Rectal smooth muscle tissue (tissue), 1 donor: Measurements from ENCODE around the gene ARHGAP28.

Experiments
- H3K27ac ChIP-seq: one replicate; pipeline ENCODE4 v1.7.0; 2013; ENCODE audit warnings: low read depth, low read length, inconsistent platforms
- H3K27me3 ChIP-seq: one replicate; pipeline ENCODE4 v1.7.0; 2013; ENCODE audit warnings: low read length; ENCODE audit not compliant: control insufficient read depth, insufficient read depth
- H3K36me3 ChIP-seq: one replicate; pipeline ENCODE4 v1.7.0; 2013; ENCODE audit warnings: low read length; ENCODE audit not compliant: control insufficient read depth, insufficient read depth
- H3K4me1 ChIP-seq: one replicate; pipeline ENCODE4 v1.7.0; 2013; ENCODE audit warnings: low read length; ENCODE audit not compliant: control insufficient read depth, insufficient read depth
- H3K4me3 ChIP-seq: one replicate; pipeline ENCODE4 v1.7.0; 2013; ENCODE audit warnings: low read length
- H3K9ac ChIP-seq: one replicate; pipeline ENCODE4 v1.7.0; 2013; ENCODE audit warnings: low read length

ARHGAP28 gene

DNA sequence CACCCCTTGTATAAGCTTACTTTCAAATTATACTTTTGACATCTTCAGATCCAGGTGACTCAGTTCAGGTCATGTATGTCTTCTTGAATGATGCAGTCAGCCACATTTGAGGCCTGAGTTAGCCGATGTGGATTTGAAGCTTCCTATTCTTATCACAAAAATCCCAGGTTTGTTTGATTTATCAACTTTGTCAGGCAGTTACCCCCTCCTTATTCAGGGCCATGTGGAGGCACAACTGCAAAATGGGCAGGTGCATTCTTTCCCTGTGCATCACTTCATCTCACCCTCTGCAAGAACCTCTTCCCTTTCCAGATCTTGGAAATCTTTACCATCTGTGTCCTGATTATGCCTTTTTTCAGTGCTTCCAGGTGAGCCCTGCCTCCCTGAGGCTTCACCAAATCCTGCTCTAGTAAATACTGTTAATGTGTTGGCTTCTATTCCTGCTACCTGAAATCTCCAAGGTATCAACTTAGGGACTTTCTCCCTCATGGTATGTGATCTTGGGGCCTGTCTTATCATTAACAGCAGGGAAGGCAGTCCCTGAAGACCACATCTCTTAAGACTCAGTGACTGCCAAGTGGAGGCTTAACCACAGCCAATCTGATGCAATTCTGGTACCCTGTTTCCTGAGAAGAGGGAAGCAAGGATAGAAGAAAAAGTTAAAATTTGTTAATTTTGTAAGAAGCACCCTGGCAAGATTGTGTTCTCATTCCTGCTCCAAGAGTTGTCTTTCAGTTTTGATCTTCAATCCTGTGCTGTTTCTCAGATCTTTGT lies 9.4 kb upstream of the ARHGAP28 start:
- Histone ChIP-seq H3K4me1 (no peaks in the 10 kb centered on the region), H3K27ac (no peak overlapping the region), H3K9ac (no peak overlapping the region), H3K4me3 (no peak overlapping the region), H3K36me3 (no peaks in the 10 kb centered on the region), H3K27me3 (no peaks in the 10 kb centered on the region)

DNA sequence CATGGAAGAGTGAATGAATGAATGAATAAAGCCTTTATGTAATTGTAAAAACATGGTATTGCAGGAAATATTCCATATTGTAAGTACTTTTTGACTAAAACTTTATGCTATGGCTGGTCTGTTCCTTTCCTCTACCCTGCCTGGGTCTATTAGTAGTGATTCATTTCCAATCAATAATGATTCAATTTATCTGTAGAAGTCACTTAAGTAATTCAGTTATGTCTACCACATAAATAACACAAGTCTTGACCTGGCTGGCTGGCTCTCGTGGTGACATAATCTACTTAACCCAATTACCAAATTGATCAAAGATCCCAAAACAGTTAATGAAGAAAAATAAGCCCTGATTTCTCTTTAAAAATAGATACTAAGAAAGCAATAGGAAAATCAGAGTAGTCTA lies 7.8 kb upstream of the ARHGAP28 start:
- Histone ChIP-seq H3K27ac (no peak overlapping the region), H3K9ac (no peak overlapping the region), H3K27me3 (no peaks in the 10 kb centered on the region), H3K4me3 (no peak overlapping the region), H3K36me3 (no peaks in the 10 kb centered on the region), H3K4me1 (no peaks in the 10 kb centered on the region)

DNA sequence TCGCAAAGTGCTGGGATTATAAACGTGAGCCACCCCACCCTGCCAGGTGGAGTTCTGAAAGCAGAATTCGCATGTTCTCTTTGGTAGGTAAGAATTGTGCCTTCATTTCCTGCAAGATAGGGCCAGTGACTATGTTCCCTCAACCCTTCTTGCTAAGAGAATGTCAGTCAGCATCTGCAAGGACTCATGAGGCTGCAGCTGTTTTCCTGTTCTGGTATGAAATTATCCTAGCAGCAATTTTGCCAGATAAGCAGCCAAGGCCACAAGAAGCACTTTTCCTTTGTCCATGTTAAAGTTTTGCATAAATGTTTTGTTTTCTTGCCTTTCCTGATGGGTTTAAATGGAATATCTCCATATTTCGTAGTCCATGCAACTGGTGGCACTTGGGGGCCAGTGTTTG lies 6.8 kb upstream of the ARHGAP28 start:
- Histone ChIP-seq H3K9ac (no peak overlapping the region), H3K27me3 (no peaks in the 10 kb centered on the region), H3K27ac (no peak overlapping the region), H3K36me3 (no peaks in the 10 kb centered on the region), H3K4me3 (no peak overlapping the region), H3K4me1 (no peaks in the 10 kb centered on the region)

DNA sequence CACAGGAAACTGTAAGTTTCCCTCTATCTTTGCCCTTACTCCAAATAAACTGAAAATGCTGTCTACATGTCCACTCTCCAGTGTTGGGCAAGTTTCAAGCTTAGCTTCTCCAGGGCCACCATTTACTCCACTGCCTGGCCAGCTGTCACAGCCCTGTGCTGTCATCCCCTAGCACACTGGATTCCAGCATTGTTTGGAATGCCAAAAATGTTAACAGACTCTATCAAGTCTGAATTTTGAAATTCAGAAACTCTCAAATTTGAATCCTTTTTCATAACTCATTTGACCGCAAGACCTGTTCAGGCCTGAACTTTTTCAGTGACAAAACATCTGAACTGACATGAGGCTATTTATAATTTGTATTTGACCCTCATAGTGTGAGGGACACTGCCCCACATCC lies 5.2 kb upstream of the ARHGAP28 start:
- Histone ChIP-seq H3K36me3 (no peaks in the 10 kb centered on the region), H3K4me3 (no peak overlapping the region), H3K27me3 (no peaks in the 10 kb centered on the region), H3K4me1 (no peaks in the 10 kb centered on the region), H3K27ac (no peak overlapping the region), H3K9ac (no peak overlapping the region)

DNA sequence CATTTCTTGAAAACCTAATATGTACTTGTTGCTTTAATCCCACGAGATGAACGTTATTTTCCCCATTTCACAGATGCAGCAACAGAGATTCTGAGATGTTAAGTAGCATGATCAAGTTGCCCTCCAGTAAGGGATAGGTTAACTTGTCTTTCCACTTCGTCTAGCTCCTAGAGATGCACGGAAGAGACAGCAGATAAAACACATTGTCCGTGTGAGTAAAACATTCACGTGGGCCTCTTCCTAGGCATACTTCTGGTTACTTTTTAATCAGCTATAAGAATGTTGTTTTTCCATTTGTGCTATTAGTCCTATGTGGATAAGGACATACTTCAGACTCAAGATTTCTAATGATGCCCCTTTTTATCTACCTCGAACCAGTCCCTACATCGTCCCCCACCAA lies 1.2 kb upstream of the ARHGAP28 start:
- H3K9ac ChIP-seq: no peak overlapping the region
- H3K27me3 ChIP-seq: no peaks in the 10 kb centered on the region
- H3K36me3 ChIP-seq: no peaks in the 10 kb centered on the region
- H3K4me3 ChIP-seq: no peak overlapping the region
- peak overlapping the region; percentile 80 for H3K27ac ChIP-seq
- H3K4me1 ChIP-seq: peaks cover 3% of the 10 kb centered on the region

DNA sequence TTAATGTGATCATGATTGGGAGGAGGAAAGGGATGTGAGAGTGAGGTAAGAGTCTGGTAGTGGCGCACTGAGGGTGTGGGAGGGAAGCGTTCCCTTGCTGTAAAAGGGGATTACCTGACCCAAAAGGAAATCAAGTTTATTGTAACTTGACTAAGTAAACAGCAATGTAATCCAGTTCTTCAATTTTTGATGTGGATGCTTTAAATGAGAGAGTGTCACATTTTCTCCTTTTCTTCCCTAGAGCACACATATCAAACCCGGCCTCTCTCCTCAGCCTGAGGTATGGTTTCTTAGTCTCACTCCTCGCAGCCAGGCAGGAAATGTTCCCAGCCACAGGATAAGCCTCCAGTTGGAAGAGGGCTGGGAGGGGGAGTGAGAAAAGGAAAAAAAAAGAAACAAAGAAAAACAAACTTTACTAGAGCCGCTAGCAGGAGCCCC lies 688 bp upstream of the ARHGAP28 start:
- Histone ChIP-seq H3K27ac (peak overlapping the region; percentile 80), H3K9ac (no peak overlapping the region), H3K4me3 (peak overlapping the region; percentile 87), H3K4me1 (peaks cover 3% of the 10 kb centered on the region), H3K36me3 (no peaks in the 10 kb centered on the region), H3K27me3 (no peaks in the 10 kb centered on the region)

DNA sequence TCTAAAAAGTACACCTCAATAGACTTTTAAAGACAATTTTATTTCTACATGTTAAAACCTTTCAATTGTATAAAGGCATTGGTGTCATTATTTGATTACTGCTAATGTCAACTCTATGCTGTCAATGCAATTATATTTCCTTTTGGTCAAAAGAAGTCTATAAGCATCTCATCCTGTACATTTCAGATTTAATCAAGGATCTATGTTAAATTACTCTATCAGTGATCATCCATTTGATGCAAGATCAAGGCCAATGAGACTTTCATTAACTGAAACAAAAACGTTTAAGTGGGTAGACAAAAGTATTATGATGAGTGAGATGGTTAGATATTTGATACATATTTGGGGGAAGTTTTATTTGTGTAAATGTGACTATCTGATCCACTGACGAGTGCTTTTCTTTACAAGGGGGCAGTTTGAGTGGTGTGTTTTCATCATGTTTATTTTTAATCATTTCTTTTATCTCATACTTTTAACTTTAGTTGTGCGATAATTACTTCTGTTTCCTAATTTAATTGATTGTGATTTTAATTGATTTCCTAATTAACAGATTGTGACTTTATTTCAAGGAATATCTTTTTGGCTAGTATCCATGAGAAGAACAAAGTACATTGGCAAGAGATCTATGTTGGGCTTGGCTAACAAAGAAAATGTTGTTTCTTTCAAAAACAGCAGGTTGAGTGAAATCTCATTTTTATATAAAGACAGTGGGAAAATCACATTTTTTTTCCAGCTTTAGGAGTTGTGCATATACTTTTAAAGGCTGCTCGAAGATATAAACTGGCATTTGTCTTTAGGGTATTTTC lies 1.1 kb downstream of the ARHGAP28 start:
- Histone ChIP-seq H3K4me3 (peak overlapping the region; percentile 87), H3K9ac (no peak overlapping the region), H3K27ac (peak overlapping the region; percentile 80), H3K27me3 (no peaks in the 10 kb centered on the region), H3K4me1 (peaks cover 3% of the 10 kb centered on the region), H3K36me3 (no peaks in the 10 kb centered on the region)

DNA sequence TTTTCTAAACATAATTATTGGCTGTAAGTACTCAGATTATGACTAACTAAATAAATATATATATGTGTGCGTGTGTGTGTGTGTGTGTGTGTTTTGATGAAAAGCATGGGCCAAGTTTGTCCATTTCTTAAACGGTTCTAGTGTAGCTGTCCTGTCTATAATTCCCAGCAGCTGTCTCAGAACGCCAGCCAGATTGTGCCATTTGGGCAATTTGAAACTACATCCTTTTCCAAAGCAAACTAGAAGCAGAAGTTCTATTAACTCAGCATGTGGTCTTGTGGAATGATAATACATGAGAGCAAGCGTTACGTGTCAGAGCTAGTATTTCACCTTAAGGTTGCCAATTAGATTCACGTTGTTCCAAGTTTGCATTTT lies 1.7 kb downstream of the ARHGAP28 start:
- Histone ChIP-seq H3K27me3 (no peaks in the 10 kb centered on the region), H3K27ac (no peak overlapping the region), H3K4me1 (peaks cover 3% of the 10 kb centered on the region), H3K9ac (no peak overlapping the region), H3K36me3 (no peaks in the 10 kb centered on the region), H3K4me3 (no peak overlapping the region)

DNA sequence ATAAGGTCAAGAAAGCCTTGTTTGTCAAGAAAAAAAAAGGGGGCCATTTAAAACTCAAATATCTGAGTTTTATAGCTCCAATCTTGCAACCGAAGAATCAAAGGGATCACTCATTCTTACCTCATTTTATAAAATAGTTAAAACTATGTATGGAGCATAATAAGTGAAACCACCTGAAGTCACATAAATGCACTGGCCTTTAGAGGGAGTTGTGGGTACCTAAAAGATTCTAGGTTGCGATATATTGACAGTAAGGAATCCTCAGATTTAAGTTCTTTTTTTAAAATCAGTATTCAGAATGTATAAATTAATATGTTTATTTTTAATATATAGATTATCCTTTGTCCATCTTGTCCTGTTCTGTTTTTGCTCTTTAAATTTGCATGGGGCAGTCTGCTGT lies 3.4 kb downstream of the ARHGAP28 start:
- Histone ChIP-seq H3K4me1 (peaks cover 3% of the 10 kb centered on the region), H3K27ac (no peak overlapping the region), H3K9ac (no peak overlapping the region), H3K4me3 (no peak overlapping the region), H3K36me3 (no peaks in the 10 kb centered on the region), H3K27me3 (no peaks in the 10 kb centered on the region)

DNA sequence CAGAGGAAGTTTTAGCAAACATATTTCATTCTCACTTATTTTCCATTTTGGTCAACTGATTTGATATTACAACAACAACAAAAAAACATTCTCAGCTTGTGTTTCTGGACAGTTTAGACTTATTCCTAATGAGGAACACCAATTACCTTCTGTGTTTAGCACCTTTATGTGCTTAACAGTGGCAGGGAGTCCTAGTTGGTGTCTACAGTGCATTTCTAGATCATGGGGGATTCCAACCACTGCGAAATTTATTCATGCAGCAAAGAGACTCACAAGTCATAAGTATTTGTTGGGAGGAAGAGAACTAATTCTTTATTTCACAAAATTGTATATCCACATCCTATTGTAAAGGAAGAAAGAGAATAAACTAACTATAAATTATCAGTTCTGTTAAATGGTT lies 4.2 kb downstream of the ARHGAP28 start:
- Histone ChIP-seq H3K27me3 (no peaks in the 10 kb centered on the region), H3K9ac (no peak overlapping the region), H3K4me3 (no peak overlapping the region), H3K36me3 (no peaks in the 10 kb centered on the region), H3K4me1 (peaks cover 3% of the 10 kb centered on the region), H3K27ac (no peak overlapping the region)

DNA sequence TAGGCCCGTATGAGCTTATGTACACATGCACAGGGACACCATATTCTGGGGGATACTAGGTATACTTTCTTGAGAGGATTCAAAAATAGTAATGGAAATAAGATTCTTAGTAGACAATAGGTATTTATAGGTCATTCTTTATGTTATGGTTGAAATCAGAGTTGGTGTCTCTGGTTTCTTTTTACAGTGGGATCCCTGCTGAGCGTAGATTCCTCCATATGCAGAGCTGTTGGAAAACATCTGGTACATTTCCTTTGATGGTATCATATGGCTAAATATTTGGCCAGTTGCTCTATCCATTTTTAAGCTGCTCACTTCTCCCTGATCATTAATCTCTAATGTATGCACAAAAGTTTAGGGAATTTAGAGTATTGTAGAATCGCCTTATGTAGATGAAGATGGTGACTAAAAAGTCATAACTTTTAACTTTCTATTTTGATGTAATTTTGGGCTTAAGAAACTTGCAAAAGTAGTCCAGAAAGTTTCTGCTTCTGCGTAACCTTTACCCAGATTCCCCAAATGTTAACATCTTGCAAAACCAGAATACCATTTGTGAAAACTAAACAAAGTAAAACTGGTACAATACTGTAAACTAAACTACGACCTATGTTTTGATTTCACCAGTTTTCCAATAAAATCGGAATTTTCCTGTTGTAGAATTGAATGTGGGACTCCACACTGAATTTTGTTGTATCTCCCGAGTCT lies 5.4 kb downstream of the ARHGAP28 start:
- Histone ChIP-seq H3K9ac (no peak overlapping the region), H3K4me1 (peaks cover 3% of the 10 kb centered on the region), H3K4me3 (no peak overlapping the region), H3K27me3 (no peaks in the 10 kb centered on the region), H3K27ac (no peak overlapping the region), H3K36me3 (no peaks in the 10 kb centered on the region)

DNA sequence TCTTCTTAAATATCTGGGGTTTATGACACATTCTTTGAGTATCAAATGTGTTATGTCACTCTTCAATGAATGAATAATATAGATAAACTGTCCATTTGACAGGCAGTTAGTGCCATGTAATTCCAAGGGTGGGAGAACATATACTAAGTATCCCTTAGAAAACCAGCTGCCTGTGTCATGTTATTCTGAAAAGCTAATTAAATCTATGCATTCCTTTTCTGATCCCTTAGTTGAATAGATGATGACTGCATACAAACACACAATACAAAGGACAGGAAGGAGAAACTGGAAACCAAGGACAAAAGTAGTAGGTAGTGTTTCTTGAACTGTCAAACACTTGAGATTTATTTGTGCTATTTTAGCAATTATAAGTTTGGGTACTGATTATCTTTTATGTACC lies 8.3 kb downstream of the ARHGAP28 start:
- H3K27me3 ChIP-seq: no peaks in the 10 kb centered on the region
- no peak overlapping the region for H3K9ac ChIP-seq
- H3K27ac ChIP-seq: no peak overlapping the region
- no peak overlapping the region for H3K4me3 ChIP-seq
- H3K36me3 ChIP-seq: no peaks in the 10 kb centered on the region
- H3K4me1 ChIP-seq: no peaks in the 10 kb centered on the region
